ENCODE data around the gene KDSR. TPM values are rescaled to one million over a fixed set of nuclear protein-coding genes. Genes with fewer than 3 reads are reported as not detected.

The KDSR gene
- total and polyA plus RNA-seq, 9 of the 15 experiments (the other 6 are each of a cell fraction or from before 2014, with no cell fraction given) = 4.0 to 24.7 (median 12.4) TPM

DNA sequence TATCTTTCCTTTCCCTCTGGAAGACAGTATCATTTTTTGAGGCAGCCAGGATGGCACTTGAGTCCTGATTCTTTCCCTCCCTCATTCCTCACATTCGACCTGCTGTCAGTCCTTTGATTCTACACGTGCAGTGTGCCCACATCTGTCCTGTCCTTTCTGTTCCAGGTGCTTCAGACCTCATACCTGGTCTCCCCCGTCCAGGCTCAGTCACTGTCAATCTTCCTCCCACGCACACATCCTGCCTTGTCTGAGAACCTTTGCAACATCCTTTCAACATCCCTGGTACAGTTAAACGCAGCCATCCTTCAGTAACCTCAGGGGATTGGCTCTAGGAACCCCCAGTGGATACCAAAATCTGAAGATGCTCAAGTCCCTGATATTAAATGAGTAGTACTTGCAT is 57.6 kb downstream of the KDSR start (continued):
- TF ChIP-seq, protein P1, sequence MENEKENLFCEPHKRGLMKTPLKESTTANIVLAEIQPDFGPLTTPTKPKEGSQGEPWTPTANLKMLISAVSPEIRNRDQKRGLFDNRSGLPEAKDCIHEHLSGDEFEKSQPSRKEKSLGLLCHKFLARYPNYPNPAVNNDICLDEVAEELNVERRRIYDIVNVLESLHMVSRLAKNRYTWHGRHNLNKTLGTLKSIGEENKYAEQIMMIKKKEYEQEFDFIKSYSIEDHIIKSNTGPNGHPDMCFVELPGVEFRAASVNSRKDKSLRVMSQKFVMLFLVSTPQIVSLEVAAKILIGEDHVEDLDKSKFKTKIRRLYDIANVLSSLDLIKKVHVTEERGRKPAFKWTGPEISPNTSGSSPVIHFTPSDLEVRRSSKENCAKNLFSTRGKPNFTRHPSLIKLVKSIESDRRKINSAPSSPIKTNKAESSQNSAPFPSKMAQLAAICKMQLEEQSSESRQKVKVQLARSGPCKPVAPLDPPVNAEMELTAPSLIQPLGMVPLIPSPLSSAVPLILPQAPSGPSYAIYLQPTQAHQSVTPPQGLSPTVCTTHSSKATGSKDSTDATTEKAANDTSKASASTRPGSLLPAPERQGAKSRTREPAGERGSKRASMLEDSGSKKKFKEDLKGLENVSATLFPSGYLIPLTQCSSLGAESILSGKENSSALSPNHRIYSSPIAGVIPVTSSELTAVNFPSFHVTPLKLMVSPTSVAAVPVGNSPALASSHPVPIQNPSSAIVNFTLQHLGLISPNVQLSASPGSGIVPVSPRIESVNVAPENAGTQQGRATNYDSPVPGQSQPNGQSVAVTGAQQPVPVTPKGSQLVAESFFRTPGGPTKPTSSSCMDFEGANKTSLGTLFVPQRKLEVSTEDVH (IDR thresholded peaks at IDR 0.05; ENCODE audit: low read depth, partially characterized antibody) = no peak
- TF ChIP-seq, protein P2, sequence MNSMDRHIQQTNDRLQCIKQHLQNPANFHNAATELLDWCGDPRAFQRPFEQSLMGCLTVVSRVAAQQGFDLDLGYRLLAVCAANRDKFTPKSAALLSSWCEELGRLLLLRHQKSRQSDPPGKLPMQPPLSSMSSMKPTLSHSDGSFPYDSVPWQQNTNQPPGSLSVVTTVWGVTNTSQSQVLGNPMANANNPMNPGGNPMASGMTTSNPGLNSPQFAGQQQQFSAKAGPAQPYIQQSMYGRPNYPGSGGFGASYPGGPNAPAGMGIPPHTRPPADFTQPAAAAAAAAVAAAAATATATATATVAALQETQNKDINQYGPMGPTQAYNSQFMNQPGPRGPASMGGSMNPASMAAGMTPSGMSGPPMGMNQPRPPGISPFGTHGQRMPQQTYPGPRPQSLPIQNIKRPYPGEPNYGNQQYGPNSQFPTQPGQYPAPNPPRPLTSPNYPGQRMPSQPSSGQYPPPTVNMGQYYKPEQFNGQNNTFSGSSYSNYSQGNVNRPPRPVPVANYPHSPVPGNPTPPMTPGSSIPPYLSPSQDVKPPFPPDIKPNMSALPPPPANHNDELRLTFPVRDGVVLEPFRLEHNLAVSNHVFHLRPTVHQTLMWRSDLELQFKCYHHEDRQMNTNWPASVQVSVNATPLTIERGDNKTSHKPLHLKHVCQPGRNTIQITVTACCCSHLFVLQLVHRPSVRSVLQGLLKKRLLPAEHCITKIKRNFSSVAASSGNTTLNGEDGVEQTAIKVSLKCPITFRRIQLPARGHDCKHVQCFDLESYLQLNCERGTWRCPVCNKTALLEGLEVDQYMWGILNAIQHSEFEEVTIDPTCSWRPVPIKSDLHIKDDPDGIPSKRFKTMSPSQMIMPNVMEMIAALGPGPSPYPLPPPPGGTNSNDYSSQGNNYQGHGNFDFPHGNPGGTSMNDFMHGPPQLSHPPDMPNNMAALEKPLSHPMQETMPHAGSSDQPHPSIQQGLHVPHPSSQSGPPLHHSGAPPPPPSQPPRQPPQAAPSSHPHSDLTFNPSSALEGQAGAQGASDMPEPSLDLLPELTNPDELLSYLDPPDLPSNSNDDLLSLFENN (IDR thresholded peaks at IDR 0.05; ENCODE audit: low read depth in 2 of 2, low read length in 2 of 2) = no peak
- TF ChIP-seq ZNF717 (CRISPR knock-in tag; IDR thresholded peaks at IDR 0.05) = no peak
